Renal cortex interstitium (tissue), 15 donors: ENCODE data around the gene SMAD2. TPM values are rescaled to one million over a fixed set of nuclear protein-coding genes. Genes with fewer than 3 reads are reported as not detected.
"Not testable (repeated sequence)": the region's sequence is repeated elsewhere in the genome, so short reads cannot be mapped to it uniquely, and the experiment has no call there.

Source experiments
- DNase-seq, 11 donors: peaks; one replicate each; pipeline ENCODE4 v3.0.0-alpha.2; 2013; ENCODE audit warnings: low read depth in 9 of 11, low spot score in 4 of 11; ENCODE audit errors: extremely low read depth in 1 of 11
- long read RNA-seq, 16 experiments: transcript quantifications; one replicate each; lab custom pipeline, GENCODE V29; 2026
- polyA plus RNA-seq, 3 donors: library from polyadenylated mRNA; unstranded; fragments of 120-200 nt; gene quantifications; one replicate each; pipeline ENCODE4 v1.2.1, GENCODE V29; 2013; ENCODE audit not compliant: insufficient read length in 3 of 3

The SMAD2 gene
- 10 to 100 TPM; 85.4 to 94.3 (median 89.3) TPM for polyA plus RNA-seq
- long read RNA-seq, donor 1, full-length matches to known transcripts: 4 of 4 reads
- long read RNA-seq, donor 1, partial matches to known transcripts: 0 of 4 reads
- long read RNA-seq, donor 1, other reads (novel, unspliced or antisense): 0 of 4 reads
- long read RNA-seq, donor 2, full-length matches to known transcripts: 8 of 8 reads
- long read RNA-seq, donor 2, partial matches to known transcripts: 0 of 8 reads
- long read RNA-seq, donor 2, other reads (novel, unspliced or antisense): 0 of 8 reads
- long read RNA-seq, donor 3, full-length matches to known transcripts: 16 of 31 reads
- long read RNA-seq, donor 3, partial matches to known transcripts: 15 of 31 reads
- long read RNA-seq, donor 3, other reads (novel, unspliced or antisense): 0 of 31 reads
- long read RNA-seq, donor 4, full-length matches to known transcripts: 7 of 18 reads
- long read RNA-seq, donor 4, partial matches to known transcripts: 5 of 18 reads
- long read RNA-seq, donor 4, other reads (novel, unspliced or antisense): 6 of 18 reads
- long read RNA-seq, donor 5: 0 reads
- long read RNA-seq, donor 6, full-length matches to known transcripts: 5 of 17 reads
- long read RNA-seq, donor 6, partial matches to known transcripts: 12 of 17 reads
- long read RNA-seq, donor 6, other reads (novel, unspliced or antisense): 0 of 17 reads
- long read RNA-seq, donor 7, full-length matches to known transcripts: 13 of 13 reads
- long read RNA-seq, donor 7, partial matches to known transcripts: 0 of 13 reads
- long read RNA-seq, donor 7, other reads (novel, unspliced or antisense): 0 of 13 reads
- long read RNA-seq, donor 8: 0 reads
- long read RNA-seq, donor 9, full-length matches to known transcripts: 8 of 15 reads
- long read RNA-seq, donor 9, partial matches to known transcripts: 0 of 15 reads
- long read RNA-seq, donor 9, other reads (novel, unspliced or antisense): 7 of 15 reads
- long read RNA-seq, donor 10, full-length matches to known transcripts: 8 of 21 reads
- long read RNA-seq, donor 10, partial matches to known transcripts: 13 of 21 reads
- long read RNA-seq, donor 10, other reads (novel, unspliced or antisense): 0 of 21 reads
- long read RNA-seq, donor 11, full-length matches to known transcripts: 7 of 7 reads
- long read RNA-seq, donor 11, partial matches to known transcripts: 0 of 7 reads
- long read RNA-seq, donor 11, other reads (novel, unspliced or antisense): 0 of 7 reads
- long read RNA-seq, donor 12: 0 reads
- long read RNA-seq, donor 13: 0 reads
- long read RNA-seq, donor 14, full-length matches to known transcripts: 6 of 12 reads
- long read RNA-seq, donor 14, partial matches to known transcripts: 6 of 12 reads
- long read RNA-seq, donor 14, other reads (novel, unspliced or antisense): 0 of 12 reads
- long read RNA-seq, donor 15, full-length matches to known transcripts: 4 of 11 reads
- long read RNA-seq, donor 15, partial matches to known transcripts: 7 of 11 reads
- long read RNA-seq, donor 15, other reads (novel, unspliced or antisense): 0 of 11 reads
- long read RNA-seq, donor 16, full-length matches to known transcripts: 30 of 65 reads
- long read RNA-seq, donor 16, partial matches to known transcripts: 30 of 65 reads
- long read RNA-seq, donor 16, other reads (novel, unspliced or antisense): 5 of 65 reads

- peak; percentile 41 to 85 (median 71) for DNase-seq
Observed at GRCh38 chr18:47930199-47930930, at the start of gene SMAD2. Gene SMAD2, minus strand, starts transcription at chr18:47930659. Its CDS starts 33,903 bp downstream, at chr18:47896756.

GRCh38 chr18:47979611-47980200 is 49.2 kb upstream of the SMAD2 start:
- no peak for DNase-seq

- DNase-seq: no peak
Observed at GRCh38 chr18:47978603-47979002, 48.1 kb upstream of the SMAD2 start.

- DNase-seq: no peak
Observed at GRCh38 chr18:47978141-47978540, 47.7 kb upstream of the SMAD2 start.

GRCh38 chr18:47975701-47976100 is 45.2 kb upstream of the SMAD2 start:
- no peak for DNase-seq

GRCh38 chr18:47975105-47975504 is 44.6 kb upstream of the SMAD2 start:
- DNase-seq: no peak

GRCh38 chr18:47970664-47971531 is 40.4 kb upstream of the SMAD2 start:
- no peak for DNase-seq

GRCh38 chr18:47969816-47970215 is 39.4 kb upstream of the SMAD2 start:
- DNase-seq: no peak

- no peak for DNase-seq
Observed at GRCh38 chr18:47968721-47969120, 38.3 kb upstream of the SMAD2 start.

DNA sequence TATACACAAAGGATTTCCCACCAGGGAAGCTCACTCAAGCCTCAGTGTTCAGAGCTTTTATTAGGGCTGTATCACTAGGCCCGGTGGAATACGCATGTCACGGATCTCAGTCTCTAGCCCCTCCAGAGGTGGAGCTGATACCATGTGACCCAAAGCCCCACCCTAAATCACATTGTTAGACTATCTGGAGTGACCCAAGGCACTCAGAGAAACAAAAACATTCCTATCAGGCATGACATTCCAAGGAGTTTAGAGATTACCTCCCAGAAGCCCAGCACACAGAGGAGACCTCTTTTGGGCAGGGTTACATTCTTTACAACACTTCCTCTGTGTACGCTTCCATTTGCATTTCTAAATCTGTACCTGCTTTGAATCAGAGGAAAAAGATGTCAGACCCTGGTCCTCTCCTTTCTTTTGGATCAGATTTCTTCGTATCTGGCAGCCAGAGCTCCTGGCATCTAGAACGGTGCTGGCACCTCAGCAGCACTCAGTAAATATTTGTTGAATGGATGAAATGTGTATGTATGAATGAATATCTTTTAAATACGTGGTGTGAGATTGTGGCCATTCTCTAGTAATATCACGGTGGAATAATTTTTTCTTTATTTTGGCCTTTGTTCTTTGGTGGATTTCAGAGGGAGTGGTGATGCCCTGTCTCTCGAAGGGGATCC is 37.7 kb upstream of the SMAD2 start:
- no peak for DNase-seq

- DNase-seq: no peak
Observed at GRCh38 chr18:47964053-47964452, 33.6 kb upstream of the SMAD2 start.

DNA sequence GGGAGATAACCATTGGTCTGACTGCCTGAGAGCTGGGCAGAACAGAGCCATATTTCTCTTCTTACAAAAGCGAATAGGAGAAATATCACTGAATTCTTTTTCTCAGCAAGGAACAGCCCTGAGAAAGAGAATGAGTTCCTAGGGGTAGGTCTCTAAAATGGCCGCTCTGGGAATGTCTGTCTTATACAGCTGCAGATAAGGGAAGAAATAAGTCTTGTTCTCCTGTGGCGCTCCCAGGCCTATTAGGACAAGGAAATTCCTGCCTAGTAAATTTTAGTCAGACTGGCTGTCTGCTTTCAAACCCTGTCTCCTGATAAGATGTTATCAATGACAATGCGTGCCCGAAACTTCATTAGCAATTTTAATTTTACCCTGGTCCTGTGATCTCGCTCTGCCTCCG is 30.5 kb upstream of the SMAD2 start:
- not testable (repeated sequence) for DNase-seq

DNA sequence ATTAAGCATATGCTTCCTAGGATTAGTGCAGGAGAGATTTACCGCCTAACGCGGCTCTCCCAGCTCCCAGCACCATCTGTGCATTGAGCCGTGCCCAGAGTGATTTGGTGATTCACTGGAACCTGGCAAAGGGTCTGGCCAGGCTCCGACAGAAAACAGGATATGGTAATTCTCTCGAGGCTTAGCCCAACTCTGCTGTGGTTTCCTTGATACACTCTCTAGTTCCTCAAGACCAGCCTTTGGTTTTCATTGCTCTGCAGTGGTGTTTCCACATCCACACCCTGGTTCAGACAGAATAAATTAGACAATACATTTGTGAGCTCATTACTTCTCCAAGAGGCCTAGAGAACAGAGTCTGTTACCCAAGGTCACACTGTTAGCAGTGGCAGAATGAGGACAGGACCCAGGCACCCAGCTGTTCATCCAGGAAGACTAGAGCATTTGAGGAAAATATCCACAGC is 23.0 kb upstream of the SMAD2 start:
- DNase-seq: no peak

DNA sequence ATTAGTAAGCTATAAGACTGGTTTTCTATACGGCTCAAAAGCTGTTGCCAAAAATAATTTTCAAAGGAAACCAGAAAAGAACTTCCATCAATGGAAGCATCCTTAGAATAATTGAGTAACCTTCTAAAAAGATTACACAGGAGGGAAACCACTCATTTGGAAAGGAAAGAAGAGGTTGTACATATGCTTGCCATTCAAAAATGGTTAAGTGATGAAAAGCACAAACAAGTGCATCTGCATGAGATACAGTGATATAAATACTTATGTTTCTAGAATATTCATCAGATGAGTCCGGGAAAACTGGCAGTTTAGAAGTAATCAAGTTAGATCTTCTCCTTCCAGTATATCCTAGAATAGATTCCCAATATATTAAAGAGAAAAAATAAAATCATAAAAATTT is 20.1 kb upstream of the SMAD2 start:
- no peak for DNase-seq

DNA sequence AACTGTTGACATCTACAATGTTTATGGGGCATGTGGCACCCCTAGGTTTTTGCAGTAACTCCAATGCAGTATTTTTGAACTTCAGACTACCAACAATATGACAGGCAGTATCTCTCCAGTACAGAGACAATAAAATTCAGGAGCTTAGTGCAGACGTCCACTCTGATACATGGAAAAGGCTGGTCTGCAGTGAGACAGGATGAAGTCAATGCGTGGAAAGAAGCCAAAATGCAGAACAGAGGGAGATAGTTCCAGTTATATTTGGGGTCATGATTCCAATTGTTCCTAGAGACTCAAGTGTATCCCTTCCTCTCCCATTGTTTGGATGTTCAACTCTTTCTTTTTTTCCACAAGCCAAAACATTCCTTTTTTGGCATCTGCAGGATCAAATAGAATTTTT is 18.7 kb upstream of the SMAD2 start:
- no peak for DNase-seq

DNA sequence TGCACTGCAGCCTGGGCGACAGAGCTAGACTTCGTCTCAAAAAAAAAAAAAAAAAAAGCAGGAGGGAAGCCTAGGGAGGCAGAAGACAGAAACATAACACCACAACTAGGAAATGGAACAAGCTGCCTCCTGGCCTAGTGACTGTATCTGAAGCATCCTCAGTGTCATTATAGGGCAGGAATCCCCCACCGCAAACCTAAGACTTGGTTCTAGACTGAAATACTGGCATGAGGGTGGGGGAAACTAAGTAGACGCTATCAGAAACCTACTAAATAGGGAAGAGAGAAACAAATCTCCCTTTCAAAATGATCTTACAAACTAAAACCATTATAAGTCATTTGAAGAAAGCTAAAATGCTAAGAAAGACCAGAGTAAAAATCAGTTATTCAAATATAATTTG is 16.4 kb upstream of the SMAD2 start:
- DNase-seq: no peak
